ENCODE data around the gene DNMBP.
A peak's percentile ranks its signal among the peaks of the same experiment; 100 is the strongest.

The DNMBP gene, protein sequence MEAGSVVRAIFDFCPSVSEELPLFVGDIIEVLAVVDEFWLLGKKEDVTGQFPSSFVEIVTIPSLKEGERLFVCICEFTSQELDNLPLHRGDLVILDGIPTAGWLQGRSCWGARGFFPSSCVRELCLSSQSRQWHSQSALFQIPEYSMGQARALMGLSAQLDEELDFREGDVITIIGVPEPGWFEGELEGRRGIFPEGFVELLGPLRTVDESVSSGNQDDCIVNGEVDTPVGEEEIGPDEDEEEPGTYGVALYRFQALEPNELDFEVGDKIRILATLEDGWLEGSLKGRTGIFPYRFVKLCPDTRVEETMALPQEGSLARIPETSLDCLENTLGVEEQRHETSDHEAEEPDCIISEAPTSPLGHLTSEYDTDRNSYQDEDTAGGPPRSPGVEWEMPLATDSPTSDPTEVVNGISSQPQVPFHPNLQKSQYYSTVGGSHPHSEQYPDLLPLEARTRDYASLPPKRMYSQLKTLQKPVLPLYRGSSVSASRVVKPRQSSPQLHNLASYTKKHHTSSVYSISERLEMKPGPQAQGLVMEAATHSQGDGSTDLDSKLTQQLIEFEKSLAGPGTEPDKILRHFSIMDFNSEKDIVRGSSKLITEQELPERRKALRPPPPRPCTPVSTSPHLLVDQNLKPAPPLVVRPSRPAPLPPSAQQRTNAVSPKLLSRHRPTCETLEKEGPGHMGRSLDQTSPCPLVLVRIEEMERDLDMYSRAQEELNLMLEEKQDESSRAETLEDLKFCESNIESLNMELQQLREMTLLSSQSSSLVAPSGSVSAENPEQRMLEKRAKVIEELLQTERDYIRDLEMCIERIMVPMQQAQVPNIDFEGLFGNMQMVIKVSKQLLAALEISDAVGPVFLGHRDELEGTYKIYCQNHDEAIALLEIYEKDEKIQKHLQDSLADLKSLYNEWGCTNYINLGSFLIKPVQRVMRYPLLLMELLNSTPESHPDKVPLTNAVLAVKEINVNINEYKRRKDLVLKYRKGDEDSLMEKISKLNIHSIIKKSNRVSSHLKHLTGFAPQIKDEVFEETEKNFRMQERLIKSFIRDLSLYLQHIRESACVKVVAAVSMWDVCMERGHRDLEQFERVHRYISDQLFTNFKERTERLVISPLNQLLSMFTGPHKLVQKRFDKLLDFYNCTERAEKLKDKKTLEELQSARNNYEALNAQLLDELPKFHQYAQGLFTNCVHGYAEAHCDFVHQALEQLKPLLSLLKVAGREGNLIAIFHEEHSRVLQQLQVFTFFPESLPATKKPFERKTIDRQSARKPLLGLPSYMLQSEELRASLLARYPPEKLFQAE (N-terminal part only)

GRCh38 chr10:100009793-100010676, at the start of gene DNMBP:
Gene DNMBP (minus strand): TSS chr10:100009947. CDS start chr10:99972124, 37,823 bp downstream.
- DNase-seq (ENCODE audit: low spot score): peak; percentile 88

DNA sequence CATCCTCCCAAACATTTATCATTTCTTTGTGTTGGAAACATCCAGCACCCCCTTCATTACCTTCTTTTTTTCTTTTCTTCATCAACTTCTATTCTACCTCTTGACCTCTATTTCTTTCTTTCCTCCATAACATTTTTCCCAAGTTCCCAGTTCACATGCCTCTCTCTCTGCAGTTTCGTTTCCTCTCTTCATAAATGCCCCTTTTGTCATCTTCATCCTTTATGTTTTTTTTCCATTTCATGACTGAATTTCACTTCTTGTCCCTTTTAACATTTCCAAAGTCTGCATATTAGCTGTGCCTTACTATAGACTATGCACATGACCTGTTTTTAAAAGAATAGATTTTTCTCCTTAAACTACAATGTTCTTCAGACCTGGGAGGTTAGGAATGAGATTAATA, 48.2 kb upstream of the DNMBP start:
- DNase-seq (ENCODE audit: low spot score): no peak

GRCh38 chr10:100053686-100054460, 44.1 kb upstream of the DNMBP start:
- no peak for DNase-seq (ENCODE audit: low spot score)

- peak; percentile 92 for DNase-seq (ENCODE audit: low spot score)
Observed at GRCh38 chr10:100046021-100046486, 36.3 kb upstream of the DNMBP start.

- DNase-seq (ENCODE audit: low spot score): no peak
Observed at GRCh38 chr10:100045592-100045991, 35.8 kb upstream of the DNMBP start.

DNA sequence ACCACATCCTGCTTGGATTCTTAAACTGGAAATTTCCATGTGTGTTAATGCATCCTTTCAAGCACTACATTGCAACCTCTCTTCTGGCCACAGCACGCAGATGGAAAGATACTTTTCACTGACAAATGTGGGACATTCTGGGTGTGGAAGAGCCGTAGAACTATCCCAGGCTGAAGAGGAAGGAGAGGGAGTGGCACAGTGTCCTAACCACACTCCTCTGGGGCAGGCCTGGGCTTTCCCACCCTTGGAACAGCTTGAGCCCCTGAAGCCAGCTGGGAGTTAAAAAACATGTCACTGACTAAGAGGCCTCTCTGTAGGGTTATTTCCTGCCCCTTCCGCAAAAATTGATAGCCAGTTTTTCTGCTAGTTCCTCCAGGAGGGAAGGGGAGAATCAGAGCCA, 34.0 kb upstream of the DNMBP start:
- DNase-seq (ENCODE audit: low spot score): no peak

DNA sequence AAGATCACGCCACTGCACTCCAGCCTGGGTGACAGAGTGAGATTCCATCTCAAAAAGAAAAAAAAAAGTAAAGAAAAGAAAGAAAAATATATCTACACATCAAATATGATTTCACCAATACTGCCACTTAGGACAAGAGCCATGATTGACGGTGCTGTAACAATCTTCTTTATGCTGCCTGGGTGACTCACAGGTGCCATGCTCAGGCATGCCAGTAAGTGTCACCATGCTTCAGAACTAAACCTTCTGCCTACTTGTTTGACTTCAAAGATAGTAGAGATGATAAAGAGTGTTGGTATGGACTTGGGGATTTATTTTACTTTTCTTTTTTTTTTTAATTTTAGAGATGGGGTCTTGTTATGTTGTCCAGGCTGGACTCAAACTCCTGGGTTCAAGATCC, 33.6 kb upstream of the DNMBP start:
- DNase-seq (ENCODE audit: low spot score): no peak

- no peak for DNase-seq (ENCODE audit: low spot score)
Observed at GRCh38 chr10:100041306-100042002, 31.7 kb upstream of the DNMBP start.

DNA sequence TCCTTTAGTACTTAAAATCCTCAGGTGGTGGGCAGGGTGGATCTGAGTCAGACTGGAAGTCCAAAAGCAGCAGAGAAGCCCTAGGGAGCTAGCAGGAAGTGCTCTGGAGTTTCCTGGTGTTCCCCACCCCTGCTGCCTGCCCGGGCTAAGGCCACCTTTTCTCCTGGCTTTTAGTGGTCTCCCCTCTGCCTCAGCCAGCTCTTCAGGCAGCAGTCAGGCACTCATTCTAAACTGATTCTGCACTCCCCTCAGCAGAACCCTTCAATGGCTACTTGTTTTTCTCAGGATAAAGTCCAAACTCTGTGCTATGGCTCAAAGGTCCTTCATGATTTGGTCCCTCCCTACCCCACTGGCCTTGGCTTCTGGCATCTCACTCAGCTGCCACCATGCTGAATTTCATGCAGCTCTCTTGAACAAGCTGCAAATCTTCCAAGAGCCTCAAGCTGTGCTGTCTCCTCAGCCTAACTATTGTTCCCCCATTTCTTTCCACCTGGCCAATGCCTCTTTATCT, 28.9 kb upstream of the DNMBP start:
- DNase-seq (ENCODE audit: low spot score): no peak

DNA sequence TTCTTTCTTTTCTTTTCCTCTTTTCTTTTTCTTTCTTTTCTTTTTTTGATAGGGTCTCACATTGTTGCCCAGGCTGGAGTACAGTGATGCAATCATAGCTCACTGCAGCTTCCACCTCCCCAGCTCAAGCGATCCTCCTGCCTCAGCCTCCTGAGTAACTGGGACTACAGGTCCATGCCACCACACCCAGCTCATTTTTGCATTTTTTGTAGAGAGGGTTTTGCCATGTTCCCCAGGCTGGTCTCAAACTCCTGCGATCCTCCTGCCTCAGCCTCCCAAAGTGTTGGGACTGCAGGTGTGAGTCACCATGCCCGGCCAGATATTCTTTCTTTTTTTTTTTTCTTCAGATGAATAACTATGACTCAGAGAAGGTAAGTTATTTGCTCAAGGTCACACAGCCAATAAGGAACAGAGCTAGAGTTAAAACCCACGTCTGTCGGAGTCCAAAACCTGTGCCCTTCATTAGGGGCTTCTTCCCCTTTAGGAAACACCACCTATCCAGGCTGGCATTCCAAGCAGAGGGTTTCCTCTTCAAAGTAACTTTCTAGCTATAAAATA, 28.1 kb upstream of the DNMBP start:
- DNase-seq (ENCODE audit: low spot score): no peak

- DNase-seq (ENCODE audit: low spot score): no peak
Observed at GRCh38 chr10:100036850-100037249, 27.1 kb upstream of the DNMBP start.

DNA sequence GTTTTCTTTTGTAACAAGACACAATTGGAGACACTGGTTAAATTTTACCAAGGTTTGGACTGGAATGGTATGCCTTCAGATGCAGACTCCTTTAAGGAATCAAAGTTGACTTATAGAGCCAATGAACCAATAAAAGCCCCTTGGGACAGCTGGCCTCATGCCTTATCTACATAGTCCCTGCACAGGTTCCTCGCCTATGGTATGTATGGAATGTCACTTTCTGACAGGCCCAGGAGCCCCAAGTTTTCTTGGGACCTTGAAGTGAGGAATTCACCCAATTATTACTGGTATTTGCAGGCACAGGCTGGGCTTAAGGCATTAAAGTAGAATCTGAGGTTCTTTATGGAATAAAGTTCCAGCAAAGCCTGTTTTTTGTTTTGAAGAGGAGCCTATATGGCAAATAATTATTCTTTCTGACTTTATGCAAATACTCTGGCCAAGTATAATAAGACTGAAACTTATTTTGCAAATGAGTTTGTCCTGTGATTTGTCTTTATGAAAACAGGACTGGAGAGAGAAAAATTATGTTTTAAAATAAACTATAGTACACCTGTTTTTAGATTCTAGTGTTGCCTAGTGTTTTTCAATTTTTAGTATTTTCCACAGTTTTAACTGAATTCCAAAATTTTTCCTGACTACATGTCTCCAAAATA, 24.1 kb upstream of the DNMBP start:
- no peak for DNase-seq (ENCODE audit: low spot score)

GRCh38 chr10:100027416-100027815, 17.7 kb upstream of the DNMBP start:
- DNase-seq (ENCODE audit: low spot score): no peak

DNA sequence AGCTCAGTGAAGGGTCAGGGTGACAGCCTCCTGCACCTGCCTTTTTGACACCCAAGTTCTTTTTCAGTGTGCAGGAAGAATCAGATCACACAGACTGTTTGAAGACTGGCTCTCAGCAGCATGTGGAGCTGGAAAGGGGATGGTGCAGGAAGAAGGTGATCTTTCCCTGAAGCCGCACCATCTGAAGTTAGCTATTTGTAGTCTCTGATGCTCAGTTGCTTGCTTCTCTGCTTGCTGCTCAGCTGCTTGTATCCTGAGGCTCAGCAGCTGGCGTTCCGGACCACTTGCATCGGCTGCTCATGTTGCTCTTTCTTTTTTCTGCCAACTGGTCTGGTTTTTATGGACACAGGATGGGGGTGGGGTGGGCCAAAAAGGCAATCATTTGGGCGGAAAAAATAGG, 15.8 kb upstream of the DNMBP start:
- no peak for DNase-seq (ENCODE audit: low spot score)

GRCh38 chr10:100024748-100025147, 15.0 kb upstream of the DNMBP start:
- DNase-seq (ENCODE audit: low spot score): no peak

DNA sequence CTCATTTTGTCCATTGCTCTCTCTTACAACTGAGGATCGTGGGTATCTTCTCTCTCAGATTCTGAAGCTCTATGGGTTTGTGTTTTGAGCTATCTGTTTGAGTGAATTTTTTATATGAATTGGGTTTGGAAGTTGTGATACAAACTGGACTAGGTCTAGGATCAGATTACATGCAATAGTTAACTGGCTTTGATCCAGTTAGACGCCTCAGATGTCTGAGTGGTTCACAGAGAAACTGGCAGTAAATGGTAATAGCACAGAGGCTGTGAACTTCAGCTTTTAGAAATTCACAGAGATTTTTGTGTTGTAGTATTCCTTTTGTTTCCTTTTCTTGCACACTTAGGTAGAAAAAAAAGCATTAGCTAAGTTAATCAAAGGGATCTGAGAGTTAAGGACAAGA, 12.7 kb upstream of the DNMBP start:
- DNase-seq (ENCODE audit: low spot score): no peak

- DNase-seq (ENCODE audit: low spot score): peak; percentile 93
Observed at GRCh38 chr10:100021322-100021721, 11.6 kb upstream of the DNMBP start.

DNA sequence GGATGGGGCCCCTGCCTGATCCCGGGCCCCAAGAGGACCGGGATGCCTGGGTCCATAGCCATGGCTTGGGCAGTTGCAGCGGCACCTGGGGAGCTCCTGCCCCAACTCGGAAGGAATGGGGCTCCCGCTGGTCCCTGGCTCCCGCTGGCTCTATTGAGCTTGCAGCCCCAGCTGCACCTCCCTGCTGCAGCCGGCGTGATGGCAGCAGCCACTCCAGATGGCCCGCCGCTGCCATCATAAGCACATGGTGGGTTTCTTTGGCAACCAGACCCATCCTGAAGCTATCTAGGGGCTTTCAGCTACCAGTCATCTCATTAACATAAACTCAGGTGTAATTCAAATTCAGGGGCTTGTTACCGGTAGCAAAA, 11.1 kb upstream of the DNMBP start:
- peak; percentile 92 for DNase-seq (ENCODE audit: low spot score)
